NB4 (cell line): Measurements from ENCODE around the gene FOXJ3.

Experiments
- POLR2A ChIP-seq: IDR thresholded peaks from 2 replicates; pipeline ENCODE4 v1.6.1; 2011; ENCODE audit warnings: mild to moderate bottlenecking; ENCODE audit not compliant: insufficient read length; ENCODE audit errors: extremely low read depth
- TF ChIP-seq, protein P1 (sequence below): IDR thresholded peaks from one replicate; pipeline ENCODE4 v1.5.1; 2012; ENCODE audit warnings: low read depth, low read length

DNA sequence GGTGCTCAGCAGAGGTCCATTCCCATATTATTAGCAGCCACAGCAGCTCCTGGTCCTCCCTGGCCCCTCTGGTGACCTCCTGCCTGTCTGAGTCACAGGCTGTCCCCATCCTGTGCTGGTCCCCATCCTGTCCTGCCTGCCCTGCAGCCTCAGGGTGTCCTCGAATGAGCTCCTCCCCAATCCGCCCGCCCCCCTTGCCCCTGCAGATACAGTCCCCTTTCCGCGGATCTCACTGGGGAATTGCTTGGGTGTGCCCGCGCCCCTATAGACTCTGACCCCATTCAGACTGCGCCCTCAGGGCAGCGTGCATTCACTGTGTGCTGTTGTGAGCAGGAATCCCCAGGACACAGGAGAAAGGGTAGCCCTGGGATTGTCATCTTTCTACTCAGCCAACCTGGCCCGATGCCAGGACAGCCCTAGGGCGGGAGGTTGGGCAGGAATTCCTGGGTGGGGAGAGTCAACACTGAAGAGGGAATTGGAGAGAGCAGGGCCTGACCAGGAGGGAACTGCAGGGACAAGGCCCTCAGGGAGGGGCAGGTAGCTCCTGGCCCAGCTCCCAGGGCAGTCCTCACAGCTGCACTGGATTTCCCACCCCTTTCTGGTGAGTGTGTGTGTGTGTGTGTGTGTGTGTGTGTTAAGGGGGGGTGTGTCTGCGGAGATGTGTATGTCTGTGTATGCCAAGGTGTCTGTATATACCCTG is 169.4 kb downstream of the FOXJ3 start:
- TF ChIP-seq, protein P1, sequence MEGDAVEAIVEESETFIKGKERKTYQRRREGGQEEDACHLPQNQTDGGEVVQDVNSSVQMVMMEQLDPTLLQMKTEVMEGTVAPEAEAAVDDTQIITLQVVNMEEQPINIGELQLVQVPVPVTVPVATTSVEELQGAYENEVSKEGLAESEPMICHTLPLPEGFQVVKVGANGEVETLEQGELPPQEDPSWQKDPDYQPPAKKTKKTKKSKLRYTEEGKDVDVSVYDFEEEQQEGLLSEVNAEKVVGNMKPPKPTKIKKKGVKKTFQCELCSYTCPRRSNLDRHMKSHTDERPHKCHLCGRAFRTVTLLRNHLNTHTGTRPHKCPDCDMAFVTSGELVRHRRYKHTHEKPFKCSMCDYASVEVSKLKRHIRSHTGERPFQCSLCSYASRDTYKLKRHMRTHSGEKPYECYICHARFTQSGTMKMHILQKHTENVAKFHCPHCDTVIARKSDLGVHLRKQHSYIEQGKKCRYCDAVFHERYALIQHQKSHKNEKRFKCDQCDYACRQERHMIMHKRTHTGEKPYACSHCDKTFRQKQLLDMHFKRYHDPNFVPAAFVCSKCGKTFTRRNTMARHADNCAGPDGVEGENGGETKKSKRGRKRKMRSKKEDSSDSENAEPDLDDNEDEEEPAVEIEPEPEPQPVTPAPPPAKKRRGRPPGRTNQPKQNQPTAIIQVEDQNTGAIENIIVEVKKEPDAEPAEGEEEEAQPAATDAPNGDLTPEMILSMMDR, result no peak
- TF ChIP-seq POLR2A, result no peak
